Osteoblast (primary cell): Measurements from ENCODE around the gene NFIC. TPM values are rescaled to one million over a fixed set of nuclear protein-coding genes. Genes with fewer than 3 reads are reported as not detected.
A peak's percentile ranks its signal among the peaks of the same experiment; 100 is the strongest.

Source experiments
- DNase-seq: peaks from one replicate; pipeline ENCODE4 v3.0.0; 2011; ENCODE audit warnings: low spot score, mixed read lengths; ENCODE audit not compliant: insufficient read length; ENCODE audit errors: missing footprints
- H2AFZ ChIP-seq: 2 replicates; pipeline ENCODE4 v1.6.0; 2011; ENCODE audit warnings: mild to moderate bottlenecking, low read length
- H3K27ac ChIP-seq: 2 replicates; pipeline ENCODE4 v1.5.1; 2011; ENCODE audit warnings: mild to moderate bottlenecking, low read depth, low read length, moderate library complexity
- H3K27me3 ChIP-seq: 2 replicates; pipeline ENCODE4 v1.6.0; 2012; ENCODE audit warnings: mild to moderate bottlenecking, control low read depth, inconsistent platforms, low read length, moderate library complexity; ENCODE audit not compliant: insufficient read depth
- H3K36me3 ChIP-seq: 2 replicates; pipeline ENCODE4 v1.5.1; 2011; ENCODE audit warnings: mild to moderate bottlenecking, low read length, control low read depth, moderate library complexity; ENCODE audit not compliant: insufficient read depth
- H3K4me1 ChIP-seq: 2 replicates; pipeline ENCODE4 v1.5.1; 2011; ENCODE audit warnings: mild to moderate bottlenecking, low read length, control low read depth, moderate library complexity; ENCODE audit not compliant: insufficient read depth
- H3K4me2 ChIP-seq: 2 replicates; pipeline ENCODE4 v1.6.0; 2011; ENCODE audit warnings: mild to moderate bottlenecking, low read length; ENCODE audit not compliant: insufficient read depth
- H3K4me3 ChIP-seq: fragments of 200-600 bp; sonication (generic); 3 replicates; pipeline ENCODE4 v1.5.1; 2012; ENCODE audit warnings: mild to moderate bottlenecking, low read length, inconsistent platforms; ENCODE audit not compliant: insufficient read depth
- H3K79me2 ChIP-seq: 2 replicates; pipeline ENCODE4 v1.6.0; 2012; ENCODE audit warnings: mild to moderate bottlenecking, low read length, control low read depth, inconsistent platforms; ENCODE audit not compliant: insufficient read depth
- H3K9me3 ChIP-seq: 2 replicates; pipeline ENCODE4 v1.5.1; 2011; ENCODE audit warnings: low read depth, low read length, control low read depth
- H4K20me1 ChIP-seq: 2 replicates; pipeline ENCODE4 v1.6.0; 2012; ENCODE audit warnings: mild to moderate bottlenecking, low read length, control low read depth; ENCODE audit not compliant: insufficient read depth
- total RNA-seq: library from RNA; depleted of rRNA; stranded (reverse); fragments of >200 nt; gene quantifications from 2 replicates; pipeline ENCODE4 v1.2.3, GENCODE V29; 2012
- TF ChIP-seq, protein P1 (sequence below): IDR thresholded peaks from 2 replicates; pipeline ENCODE4 v1.5.1; 2011; ENCODE audit warnings: mild to moderate bottlenecking, low read depth, low read length, moderate library complexity; ENCODE audit errors: extremely low read depth

NFIC gene
- total RNA-seq, 1 donor, result 61.2 TPM

DNA sequence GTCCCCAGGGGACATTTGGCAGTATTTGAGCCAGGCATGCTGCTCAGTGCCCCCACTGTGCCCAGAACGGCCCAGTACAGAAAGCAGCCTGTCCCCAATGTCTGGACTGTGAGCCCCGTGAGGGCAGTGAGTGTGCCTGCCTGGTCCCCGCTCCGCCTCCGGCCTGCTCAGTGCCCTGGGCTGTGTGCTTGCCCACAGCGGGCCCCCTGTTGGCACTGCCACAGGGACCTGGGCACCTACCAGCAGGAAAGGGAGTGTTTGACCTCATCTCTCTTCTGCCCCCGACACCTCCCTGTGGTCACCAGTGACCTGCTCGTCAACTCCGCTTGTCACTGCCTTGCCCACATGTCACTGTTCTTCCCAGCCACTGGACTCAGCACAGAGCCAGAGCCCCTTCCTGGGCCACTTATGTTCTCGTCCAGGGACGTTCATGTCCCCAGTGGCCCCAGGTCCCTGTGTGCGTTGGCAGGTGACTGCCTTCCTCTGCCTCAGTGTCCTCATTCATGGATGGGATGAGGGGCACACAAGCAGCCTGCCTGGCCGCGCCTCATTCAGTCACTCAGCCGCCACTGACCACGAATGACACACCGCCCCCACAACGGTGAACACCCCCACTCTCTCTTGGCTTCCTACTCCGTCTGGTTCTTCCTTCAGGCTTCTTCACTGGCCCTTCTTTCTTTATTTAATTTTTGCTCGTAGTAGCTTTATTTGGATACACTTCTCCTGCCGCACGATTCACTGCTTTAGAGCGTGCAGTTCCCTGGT lies 142.6 kb downstream of the NFIC start:
- Histone ChIP-seq H3K79me2 (peaks cover 78% of the 10 kb centered on the region), H3K36me3 (peaks cover 14% of the 10 kb centered on the region), H4K20me1 (peaks cover 58% of the 10 kb centered on the region), H3K4me1 (peaks cover 26% of the 10 kb centered on the region), H3K27me3 (no peaks in the 10 kb centered on the region), H3K9me3 (no peaks in the 10 kb centered on the region), H3K4me3 (no peak overlapping the region), H3K4me2 (peak overlapping the region; percentile 53), H2AFZ (no peak overlapping the region), H3K27ac (peak overlapping the region; percentile 56)
- TF ChIP-seq, protein P1, sequence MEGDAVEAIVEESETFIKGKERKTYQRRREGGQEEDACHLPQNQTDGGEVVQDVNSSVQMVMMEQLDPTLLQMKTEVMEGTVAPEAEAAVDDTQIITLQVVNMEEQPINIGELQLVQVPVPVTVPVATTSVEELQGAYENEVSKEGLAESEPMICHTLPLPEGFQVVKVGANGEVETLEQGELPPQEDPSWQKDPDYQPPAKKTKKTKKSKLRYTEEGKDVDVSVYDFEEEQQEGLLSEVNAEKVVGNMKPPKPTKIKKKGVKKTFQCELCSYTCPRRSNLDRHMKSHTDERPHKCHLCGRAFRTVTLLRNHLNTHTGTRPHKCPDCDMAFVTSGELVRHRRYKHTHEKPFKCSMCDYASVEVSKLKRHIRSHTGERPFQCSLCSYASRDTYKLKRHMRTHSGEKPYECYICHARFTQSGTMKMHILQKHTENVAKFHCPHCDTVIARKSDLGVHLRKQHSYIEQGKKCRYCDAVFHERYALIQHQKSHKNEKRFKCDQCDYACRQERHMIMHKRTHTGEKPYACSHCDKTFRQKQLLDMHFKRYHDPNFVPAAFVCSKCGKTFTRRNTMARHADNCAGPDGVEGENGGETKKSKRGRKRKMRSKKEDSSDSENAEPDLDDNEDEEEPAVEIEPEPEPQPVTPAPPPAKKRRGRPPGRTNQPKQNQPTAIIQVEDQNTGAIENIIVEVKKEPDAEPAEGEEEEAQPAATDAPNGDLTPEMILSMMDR, result no peak
- no peak for DNase-seq

DNA sequence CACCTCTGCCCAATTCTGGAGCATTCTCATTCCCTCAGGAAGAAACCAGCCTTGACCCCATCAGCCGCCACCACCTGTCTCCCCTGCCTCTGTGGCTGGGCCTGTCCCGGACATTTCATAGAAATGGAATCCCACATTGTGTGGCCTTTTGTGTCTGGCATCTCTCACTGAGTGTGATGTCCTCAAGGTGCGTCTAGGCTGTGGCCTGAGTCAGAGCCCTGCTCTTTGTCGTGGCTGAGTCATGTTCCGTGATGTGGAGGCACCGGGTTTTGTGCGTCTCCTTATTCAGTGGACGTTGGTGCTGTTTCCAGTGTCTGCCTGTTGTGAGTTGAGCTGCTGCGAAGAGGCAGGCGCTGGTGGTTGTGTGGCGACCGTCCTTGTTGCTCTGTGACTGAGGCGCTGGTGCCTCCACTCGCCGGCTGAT lies 143.2 kb downstream of the NFIC start:
- Histone ChIP-seq H3K27ac (peak overlapping the region; percentile 56), H3K4me2 (peak overlapping the region; percentile 53), H3K4me1 (peaks cover 32% of the 10 kb centered on the region), H3K9me3 (no peaks in the 10 kb centered on the region), H3K36me3 (peaks cover 14% of the 10 kb centered on the region), H3K79me2 (peaks cover 84% of the 10 kb centered on the region), H4K20me1 (peaks cover 64% of the 10 kb centered on the region), H3K27me3 (no peaks in the 10 kb centered on the region), H2AFZ (no peak overlapping the region), H3K4me3 (no peak overlapping the region)
- peak; percentile 97 for DNase-seq
- TF ChIP-seq, protein P1, result no peak

DNA sequence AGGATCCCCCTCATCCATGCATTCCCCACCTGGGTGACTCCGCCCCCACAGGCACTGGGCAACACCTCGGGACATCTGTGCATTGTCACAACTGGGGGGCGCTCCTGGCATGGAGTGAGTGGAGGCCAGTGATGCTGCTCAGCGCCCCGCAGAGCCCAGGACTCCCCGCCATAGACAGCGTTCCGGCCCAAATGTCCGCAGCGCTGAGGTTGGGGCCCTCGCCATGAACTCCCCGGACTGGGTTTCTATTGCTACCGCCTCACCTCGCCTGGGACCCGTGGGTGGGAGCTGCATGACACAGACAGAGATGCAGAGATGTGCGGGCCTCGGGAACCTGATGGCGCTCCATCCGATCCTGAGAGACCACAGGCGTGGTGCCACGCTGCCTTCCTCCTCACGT lies 144.3 kb downstream of the NFIC start:
- Histone ChIP-seq H2AFZ (no peak overlapping the region), H3K4me1 (peaks cover 33% of the 10 kb centered on the region), H3K4me2 (no peak overlapping the region), H3K79me2 (peaks cover 96% of the 10 kb centered on the region), H3K27me3 (no peaks in the 10 kb centered on the region), H3K27ac (no peak overlapping the region), H3K36me3 (peaks cover 14% of the 10 kb centered on the region), H3K9me3 (no peaks in the 10 kb centered on the region), H3K4me3 (no peak overlapping the region), H4K20me1 (peaks cover 72% of the 10 kb centered on the region)
- DNase-seq, result no peak
- TF ChIP-seq, protein P1, result no peak

DNA sequence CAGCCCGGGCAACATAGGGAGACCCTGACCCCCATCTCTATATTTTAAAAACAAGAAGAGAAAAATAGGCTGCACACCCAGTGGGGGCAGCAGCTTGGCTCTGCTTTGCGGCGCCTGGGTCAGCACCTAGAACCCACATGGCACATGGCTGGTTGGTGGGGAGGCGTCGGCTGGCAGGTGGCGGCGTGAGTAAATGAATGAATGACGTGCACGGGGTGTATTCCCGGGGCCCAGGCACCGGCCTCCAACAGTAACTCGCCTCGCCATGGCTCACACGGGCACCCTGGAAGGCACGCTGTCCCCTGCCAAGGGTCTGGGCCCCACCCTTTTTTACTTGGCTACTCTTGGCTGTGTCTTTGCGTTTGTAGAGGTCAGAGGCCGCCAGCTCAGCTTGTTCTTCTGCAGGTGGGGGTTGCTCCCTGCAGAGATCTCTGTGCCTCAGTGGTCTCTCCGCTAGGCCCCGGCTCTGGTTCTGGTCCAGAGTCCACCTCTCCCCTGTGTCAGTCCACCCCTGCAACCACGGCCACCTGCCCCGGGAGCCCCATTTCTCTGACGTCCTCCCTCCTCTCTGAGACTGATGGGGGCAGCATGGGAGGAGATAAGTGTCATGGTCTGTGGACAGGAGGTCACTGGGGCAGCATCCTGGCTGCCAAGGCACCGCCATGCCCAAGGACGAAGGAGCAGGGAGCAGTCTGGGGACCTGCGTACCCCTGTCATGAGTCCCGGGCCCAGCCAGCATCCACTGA lies 145.3 kb downstream of the NFIC start:
- peaks cover 32% of the 10 kb centered on the region for H3K4me1 ChIP-seq
- H4K20me1 ChIP-seq, result peaks cover 81% of the 10 kb centered on the region
- no peaks in the 10 kb centered on the region for H3K27me3 ChIP-seq
- no peak overlapping the region for H3K27ac ChIP-seq
- H3K4me2 ChIP-seq, result no peak overlapping the region
- no peak overlapping the region for H2AFZ ChIP-seq
- TF ChIP-seq, protein P1, result no peak
- peaks cover 100% of the 10 kb centered on the region for H3K79me2 ChIP-seq
- peaks cover 14% of the 10 kb centered on the region for H3K36me3 ChIP-seq
- no peaks in the 10 kb centered on the region for H3K9me3 ChIP-seq
- DNase-seq, result no peak
- H3K4me3 ChIP-seq, result no peak overlapping the region
